Femur (tissue), 1 donor: ENCODE measurements around the gene FOXG1.

Source experiments
- DNase-seq: peaks from one replicate; pipeline ENCODE4 v3.0.0-alpha.2; 2017

The FOXG1 gene

DNA sequence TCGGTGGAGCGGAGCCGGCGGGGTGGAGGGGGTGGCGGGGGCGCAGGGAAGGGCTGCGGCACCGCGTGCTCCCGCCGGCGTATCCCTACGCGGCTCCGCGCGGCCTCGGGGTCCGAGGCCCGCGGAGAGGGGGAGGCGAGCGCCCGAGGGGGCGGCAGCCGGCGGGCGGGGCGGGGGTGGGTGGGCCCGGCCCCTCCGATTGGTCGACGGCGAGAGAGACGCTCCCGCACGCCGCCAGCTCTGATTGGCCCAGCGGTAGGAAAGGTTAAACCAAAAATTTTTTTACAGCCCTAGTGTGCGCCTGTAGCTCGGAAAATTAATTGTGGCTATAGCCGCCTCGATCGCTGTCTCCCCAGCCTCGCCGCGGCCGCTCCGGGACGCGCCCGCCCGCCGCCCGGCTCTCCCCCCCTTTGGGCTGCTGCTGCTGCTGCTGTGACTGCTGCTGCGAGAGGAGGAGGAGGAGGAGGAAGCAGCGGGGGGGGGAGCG, at the start of gene FOXG1:
FOXG1 (plus strand) TSS at position 319 of the 487 bp plus-strand sequence. CDS start 493 bp downstream, outside the sequence.
- DNase-seq, result peak; percentile 53

- no peak for DNase-seq
These were observed 47.5 kb upstream of the FOXG1 start for GRCh38 chr14:28719130-28719529.

DNA sequence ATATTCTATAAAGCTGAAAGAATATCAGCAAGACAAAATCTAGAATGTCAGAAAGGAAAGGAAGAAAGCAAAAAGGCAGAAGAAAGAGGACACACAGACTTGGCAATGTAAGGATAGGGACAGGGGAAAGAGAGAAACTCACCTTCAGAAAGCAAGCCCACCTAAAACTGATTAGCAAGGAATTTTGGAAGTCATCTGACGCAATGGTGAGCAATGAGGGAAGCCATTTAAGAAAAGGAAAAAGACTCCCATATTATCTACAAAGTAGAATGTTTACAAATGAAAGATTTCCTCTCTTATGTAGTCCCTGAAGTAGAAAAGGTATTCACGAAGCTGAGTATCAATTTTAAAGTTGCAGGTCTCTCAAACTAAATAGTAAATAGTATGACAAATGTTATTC, 35.2 kb upstream of the FOXG1 start:
- DNase-seq, result no peak

GRCh38 chr14:28742171-28742846, 24.3 kb upstream of the FOXG1 start:
- no peak for DNase-seq

- DNase-seq, result no peak
These were observed 22.5 kb upstream of the FOXG1 start for GRCh38 chr14:28744126-28744525.

DNA sequence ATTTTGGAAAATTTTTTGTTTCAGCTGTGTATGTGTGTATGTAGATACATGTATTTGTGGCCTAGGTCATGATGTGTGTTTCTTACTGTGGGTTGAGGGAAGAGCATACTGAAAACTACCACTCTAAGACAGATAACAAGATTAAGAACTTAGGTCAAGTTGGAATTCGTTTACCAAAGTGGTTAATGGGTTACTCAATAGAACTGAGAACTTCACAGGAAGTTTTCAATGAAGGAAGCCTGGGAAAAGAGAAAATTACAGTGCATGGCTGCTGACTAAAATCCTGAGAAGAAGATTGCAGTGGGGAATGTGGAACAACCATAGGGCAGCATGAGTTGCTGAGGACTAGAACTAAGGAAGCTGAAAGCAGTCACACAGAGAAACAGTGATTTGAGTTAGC, 21.4 kb upstream of the FOXG1 start:
- no peak for DNase-seq

DNA sequence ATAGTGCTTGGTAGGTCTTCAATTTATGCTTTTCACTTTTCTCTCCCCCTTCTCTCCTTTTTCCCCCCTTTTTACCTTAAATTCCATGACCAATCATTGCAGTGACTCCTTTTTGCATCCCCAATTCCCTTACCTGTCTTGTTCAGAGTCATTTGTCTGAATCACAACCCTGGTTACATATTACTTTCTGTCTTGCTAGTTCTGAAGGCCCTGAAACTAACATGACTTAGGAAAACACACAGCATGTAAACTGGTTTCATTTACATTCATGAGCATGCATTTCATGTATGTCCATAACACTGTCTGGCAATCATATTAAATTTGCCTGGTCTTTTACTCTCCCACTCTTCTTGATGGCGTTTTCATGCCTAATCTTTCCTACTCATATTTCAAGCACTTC, 20.3 kb upstream of the FOXG1 start:
- no peak for DNase-seq

GRCh38 chr14:28751467-28752058, 15.0 kb upstream of the FOXG1 start:
- DNase-seq, result no peak

GRCh38 chr14:28754209-28754985, 12.2 kb upstream of the FOXG1 start:
- DNase-seq, result peak; percentile 46

DNA sequence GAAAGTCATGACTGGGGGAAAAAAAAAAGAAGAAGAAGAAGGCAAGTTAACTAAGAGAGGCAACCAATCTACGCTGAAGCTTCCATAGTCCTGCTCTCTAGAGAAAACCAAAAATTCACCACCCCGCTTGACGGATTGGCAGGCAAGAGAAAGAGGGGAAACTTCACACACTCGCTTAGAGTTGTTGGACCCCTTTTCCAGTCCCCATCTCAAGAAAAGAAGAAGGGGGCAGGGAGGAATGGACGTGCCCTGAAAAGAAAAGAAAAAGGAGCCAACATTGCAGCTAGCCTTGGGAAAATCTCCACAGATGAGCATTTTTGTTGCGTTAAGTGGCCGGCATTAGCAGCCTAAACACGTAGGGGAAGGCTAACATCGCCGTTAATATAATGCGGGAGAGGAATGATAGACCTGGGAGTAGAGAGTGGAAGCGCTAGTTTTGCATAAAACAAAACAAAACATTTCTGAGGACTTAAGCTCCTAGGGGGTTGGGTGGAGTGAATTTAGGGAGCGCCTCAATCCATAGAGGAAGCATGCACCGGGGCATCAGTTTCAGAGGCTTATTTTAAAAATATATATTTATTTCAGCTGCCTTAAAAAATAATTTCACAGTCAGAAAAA, 11.3 kb upstream of the FOXG1 start:
- no peak for DNase-seq

DNA sequence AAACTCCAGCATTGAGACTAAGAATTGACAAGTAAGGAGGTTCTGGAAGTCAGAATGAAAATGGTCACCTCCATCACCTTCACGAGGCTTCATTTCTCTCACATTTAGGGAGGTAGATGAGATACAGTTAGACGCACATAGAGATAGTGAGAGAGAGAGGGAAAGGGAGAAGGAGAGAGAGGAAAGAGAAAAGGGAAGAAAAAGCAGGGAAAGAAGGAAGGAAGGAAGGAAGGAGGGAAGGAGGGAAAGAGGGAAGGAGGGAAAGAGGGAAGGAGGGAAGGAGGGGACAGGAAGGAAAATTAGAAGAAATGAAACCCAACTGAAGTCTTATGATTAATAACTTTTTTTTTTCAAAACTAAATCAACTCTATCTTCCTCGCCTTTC, 10.7 kb upstream of the FOXG1 start:
- DNase-seq, result no peak

DNA sequence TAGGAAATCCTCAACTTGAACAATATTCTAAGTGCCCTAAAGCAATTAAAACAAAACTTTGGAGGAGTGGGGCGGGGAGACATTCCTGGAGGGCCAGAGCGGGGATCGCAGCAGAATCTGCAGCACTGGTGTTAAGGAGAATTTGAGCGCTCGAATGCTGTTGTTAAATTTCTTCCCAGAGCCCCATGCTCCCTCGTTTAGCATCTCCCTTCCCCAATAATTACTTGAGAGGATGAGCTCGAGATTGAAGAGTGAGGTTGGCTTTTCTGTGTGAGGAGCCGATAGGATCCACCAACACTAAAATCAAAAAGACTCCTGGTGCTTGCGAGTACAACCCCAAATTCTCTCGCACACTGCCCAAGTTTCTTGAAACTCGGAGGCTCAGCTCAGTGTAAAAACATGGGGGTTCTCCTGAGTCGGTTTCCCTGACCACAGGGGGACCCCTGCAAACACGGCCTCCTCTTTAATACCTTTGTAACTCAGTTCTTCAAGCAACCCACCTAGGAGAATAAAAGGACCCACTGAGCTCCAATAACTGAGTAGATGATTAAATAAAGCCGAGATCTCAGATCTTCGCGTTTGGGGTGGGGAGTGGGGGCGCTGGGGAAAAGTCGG, 10.2 kb upstream of the FOXG1 start:
- DNase-seq, result no peak

- DNase-seq, result no peak
These were observed 9.6 kb upstream of the FOXG1 start for GRCh38 chr14:28756884-28757570.

DNA sequence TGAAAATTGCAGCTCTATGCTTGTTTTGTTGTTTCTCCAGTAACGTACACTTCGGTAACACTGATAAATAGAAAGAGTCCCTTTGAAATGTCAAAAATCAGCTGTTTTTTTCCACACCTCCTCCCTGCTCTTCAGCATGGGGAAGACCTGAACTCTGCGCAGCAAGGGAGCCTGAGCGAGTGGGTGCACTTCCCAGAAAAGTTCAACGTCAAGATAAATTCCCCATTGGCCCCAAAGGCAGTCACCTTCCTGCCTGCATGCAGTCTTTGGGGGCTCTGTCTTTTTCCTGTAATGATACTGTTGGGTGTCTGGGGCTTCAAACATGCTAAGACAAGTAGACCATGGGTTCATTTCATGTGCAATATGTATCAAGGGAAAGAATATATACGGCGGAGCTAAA, 8.8 kb upstream of the FOXG1 start:
- no peak for DNase-seq

GRCh38 chr14:28758253-28758884, 8.2 kb upstream of the FOXG1 start:
- no peak for DNase-seq

- no peak for DNase-seq
These were observed 7.5 kb upstream of the FOXG1 start for GRCh38 chr14:28758885-28759652.

- no peak for DNase-seq
These were observed 6.8 kb upstream of the FOXG1 start for GRCh38 chr14:28759653-28760313.

DNA sequence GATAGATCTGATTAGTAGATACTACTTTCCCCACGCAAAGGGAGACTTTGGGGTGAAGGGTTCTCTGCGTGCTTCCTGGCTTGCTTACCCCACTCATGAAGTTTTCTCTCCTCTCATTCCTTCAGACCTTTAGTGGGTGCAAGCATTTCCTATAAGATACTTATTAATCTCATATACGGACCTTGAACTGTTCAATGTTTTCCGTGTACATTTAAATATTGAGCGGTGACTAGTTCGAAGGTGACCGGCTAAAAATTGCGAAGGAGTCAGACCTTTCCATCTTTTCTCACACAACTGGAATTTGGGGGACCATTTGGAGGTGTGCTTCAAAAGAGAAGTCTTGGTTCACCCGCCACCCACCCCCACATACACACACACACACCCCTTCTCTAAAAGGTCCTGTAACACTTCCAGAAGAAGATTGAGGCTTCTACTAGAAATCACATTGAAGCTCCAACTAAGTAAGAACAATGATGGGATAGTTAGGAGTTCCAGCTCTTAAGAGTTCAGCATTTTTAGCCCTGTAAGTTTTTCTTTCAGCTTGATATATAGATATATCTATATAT, 6.1 kb upstream of the FOXG1 start:
- DNase-seq, result no peak

GRCh38 chr14:28761438-28762291, 4.9 kb upstream of the FOXG1 start:
- no peak for DNase-seq
